GM10266 (cell line): ENCODE measurements around the gene LELP1.
A peak's percentile ranks its signal among the peaks of the same experiment; 100 is the strongest.
"Not testable (repeated sequence)": the region's sequence is repeated elsewhere in the genome, so short reads cannot be mapped to it uniquely, and the experiment has no call there.

Experiments used
- DNase-seq: peaks from one replicate; pipeline ENCODE4 v3.0.0; 2012; ENCODE audit errors: extremely low spot score
- TF ChIP-seq, protein P1 (sequence below): IDR thresholded peaks from 2 replicates; pipeline ENCODE4 v1.5.1; 2012; ENCODE audit warnings: mild to moderate bottlenecking, low read depth; ENCODE audit not compliant: control insufficient read depth, insufficient read depth; ENCODE audit errors: missing control alignments

Gene LELP1

DNA sequence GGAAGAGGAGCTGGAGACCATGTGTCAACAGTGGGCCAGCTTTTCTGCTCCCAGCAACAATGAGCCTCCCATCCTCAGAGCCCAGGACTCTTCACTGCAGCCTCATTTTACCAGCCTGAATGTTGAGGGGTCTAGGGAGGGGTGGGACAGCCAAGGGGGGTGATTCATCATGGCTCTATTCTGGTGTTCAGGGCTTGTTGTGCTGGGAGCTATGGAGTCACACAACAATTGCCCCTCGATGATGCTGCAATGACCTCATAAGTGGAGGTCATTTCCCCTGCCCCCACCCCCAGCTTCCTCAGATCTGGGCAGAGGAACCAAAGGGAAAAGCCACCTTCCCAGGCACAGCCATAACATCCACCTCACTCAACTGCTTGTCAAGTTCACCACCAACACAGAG is at the start of gene LELP1:
Gene LELP1, plus strand, starts transcription at position 301 of the 400 bp plus-strand sequence. CDS start 1,278 bp downstream, outside the sequence.
- no peak for DNase-seq
- TF ChIP-seq, protein P1, sequence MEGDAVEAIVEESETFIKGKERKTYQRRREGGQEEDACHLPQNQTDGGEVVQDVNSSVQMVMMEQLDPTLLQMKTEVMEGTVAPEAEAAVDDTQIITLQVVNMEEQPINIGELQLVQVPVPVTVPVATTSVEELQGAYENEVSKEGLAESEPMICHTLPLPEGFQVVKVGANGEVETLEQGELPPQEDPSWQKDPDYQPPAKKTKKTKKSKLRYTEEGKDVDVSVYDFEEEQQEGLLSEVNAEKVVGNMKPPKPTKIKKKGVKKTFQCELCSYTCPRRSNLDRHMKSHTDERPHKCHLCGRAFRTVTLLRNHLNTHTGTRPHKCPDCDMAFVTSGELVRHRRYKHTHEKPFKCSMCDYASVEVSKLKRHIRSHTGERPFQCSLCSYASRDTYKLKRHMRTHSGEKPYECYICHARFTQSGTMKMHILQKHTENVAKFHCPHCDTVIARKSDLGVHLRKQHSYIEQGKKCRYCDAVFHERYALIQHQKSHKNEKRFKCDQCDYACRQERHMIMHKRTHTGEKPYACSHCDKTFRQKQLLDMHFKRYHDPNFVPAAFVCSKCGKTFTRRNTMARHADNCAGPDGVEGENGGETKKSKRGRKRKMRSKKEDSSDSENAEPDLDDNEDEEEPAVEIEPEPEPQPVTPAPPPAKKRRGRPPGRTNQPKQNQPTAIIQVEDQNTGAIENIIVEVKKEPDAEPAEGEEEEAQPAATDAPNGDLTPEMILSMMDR, result no peak

DNA sequence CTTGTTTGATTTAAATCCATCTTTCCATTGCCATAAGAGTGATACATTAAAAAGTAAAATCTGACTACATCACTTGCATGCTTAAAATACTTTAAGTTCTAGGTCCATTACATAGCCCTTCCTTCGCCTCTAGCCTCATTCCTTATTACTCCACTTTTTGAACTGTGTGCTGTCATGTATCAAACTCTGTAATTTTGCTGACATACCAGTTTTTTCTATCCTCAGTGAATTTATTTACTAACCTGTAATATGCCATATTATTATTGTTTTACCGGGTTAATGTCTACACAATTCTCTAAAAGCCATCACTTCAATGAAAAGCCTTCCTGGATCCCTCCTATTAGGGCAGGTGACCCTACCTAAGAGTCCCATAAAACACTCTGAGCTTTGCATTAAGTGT is 47.7 kb upstream of the LELP1 start:
- no peak for DNase-seq
- TF ChIP-seq, protein P1, result no peak

DNA sequence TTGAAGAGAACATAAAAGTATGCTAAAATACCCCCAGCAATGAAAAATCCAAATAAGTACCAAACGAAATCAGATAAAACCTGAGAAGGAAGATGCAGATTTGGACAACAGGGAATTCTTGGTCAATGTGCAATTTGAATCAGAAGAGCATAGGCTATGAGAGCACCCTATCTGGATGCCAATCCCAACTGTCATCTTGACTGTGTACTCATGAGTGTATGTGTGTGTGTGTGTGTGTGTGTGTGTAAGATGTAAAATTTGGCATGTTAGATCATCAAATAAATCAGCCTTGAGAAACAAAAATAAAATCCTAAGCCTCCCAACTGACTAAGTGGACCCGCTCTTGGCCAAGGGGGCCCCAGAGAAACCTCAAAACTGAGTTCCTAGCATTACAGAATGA is 34.5 kb upstream of the LELP1 start:
- no peak for DNase-seq
- TF ChIP-seq, protein P1, result no peak

DNA sequence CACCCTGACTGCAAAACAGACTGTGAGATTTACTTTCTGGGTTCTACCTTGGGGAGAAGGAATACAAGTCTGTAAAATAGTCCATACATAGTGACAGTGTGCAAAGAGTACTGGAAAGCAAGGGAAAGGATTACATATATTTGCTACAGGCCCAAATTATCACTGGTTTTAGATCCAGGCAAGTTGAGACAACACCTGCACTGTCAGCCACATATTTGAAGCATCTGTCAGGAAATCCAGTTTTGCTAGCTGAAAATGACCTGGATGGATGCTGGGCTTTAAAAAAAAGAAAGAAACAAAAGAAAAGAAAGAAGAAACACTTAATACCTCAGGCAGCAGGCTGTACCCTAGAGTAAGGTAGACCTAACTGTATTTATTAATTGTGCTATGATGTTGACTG is 28.6 kb upstream of the LELP1 start:
- TF ChIP-seq, protein P1, result no peak
- DNase-seq, result no peak

- no peak for DNase-seq
- TF ChIP-seq, protein P1, result no peak
Measured at GRCh38 chr1:153178922-153179321, 24.3 kb upstream of the LELP1 start.

DNA sequence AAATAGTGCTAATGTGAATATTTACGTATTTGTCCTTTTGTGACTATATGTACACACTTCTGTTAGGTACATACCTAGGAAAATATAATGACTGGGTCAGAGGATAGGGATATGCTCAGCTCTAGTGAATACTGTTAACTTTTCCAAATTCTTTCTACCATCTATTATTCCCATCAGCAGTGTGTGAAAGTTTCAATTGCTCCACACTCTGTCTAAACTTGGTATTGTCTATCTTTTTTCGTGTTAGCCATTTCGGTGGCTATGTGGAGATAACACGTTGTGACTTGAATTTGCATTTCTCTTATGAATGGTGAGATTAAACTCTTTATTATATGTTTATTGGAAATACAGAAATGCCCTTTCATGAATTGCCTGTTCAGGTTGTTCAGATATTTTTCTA is 22.7 kb upstream of the LELP1 start:
- no peak for DNase-seq
- TF ChIP-seq, protein P1, result no peak

DNA sequence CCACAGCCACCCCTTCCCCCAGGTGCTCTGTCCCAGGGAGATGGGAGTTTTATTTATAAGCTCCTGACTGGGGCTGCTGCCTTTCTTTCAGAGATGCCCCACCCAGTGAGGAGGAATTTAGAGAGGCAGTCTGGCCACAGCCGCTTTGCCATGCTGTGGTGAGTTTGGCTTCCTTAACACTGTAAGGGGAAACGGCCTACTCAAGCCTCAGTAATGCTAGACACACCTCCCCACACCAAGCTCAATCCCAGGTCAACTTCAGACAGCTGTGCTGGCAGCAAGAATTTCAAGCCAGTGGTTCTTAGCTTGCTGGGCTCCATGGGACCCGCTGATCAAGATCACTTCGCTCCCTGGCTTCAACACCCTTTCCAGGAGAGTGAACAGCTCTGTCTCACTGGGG is 14.9 kb upstream of the LELP1 start:
- not testable (repeated sequence) for DNase-seq

DNA sequence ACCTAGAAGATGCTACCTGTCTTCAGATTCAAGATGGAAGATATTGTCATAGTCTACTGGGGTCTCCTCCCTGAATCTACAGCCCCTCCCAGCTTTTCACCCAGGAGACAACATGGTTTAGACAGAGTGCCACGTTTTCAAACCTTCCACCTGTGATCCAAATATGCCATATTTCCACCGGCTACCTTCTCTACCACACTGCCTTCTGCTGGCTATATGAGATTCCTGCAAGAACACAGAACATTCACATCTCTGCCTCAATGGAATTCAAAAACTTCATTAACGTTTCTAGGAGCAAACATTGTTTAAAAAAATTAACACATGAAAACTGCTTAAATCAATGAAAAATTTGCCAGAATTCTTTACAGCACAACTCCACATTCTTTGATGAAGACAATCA is 12.9 kb upstream of the LELP1 start:
- TF ChIP-seq, protein P1, result peak; percentile 37
- DNase-seq, result peak; percentile 15
